BJ (cell line): ENCODE results near the gene RBM39. TPM values are rescaled to one million over a fixed set of nuclear protein-coding genes. Genes with fewer than 3 reads are reported as not detected.

Experiments used
- CTCF ChIA-PET: fragments of 350-600 bp; formaldehyde crosslinking; extraction: SDS; loops from one replicate; lab custom pipeline; 2021; ENCODE audit warnings: antibody characterized with exemption, inconsistent platforms; lab: Yijun Ruan, JAX
- POLR2A ChIA-PET: fragments of 300-600 bp; sonication (Branson Sonifier 250); formaldehyde crosslinking; extraction: SDS; loops from one replicate; lab custom pipeline; 2021; ENCODE audit warnings: antibody characterized with exemption; lab: Charles Lee
- DNase-seq: peaks from one replicate; pipeline ENCODE4 v3.0.0-alpha.2; 2011; ENCODE audit warnings: low read depth
- H3K27me3 ChIP-seq: 2 replicates; pipeline ENCODE4 v1.6.0; 2011; ENCODE audit warnings: low read length; ENCODE audit not compliant: control insufficient read depth, insufficient read depth
- H3K36me3 ChIP-seq: 2 replicates; pipeline ENCODE4 v1.5.1; 2011; ENCODE audit warnings: low read length; ENCODE audit not compliant: control insufficient read depth, insufficient read depth
- H3K4me3 ChIP-seq: 2 replicates; pipeline ENCODE4 v1.5.1; 2011; ENCODE audit warnings: low read depth, mild to moderate bottlenecking, control low read depth, low read length
- polyA plus RNA-seq: library from polyadenylated mRNA; depleted of rRNA; stranded (reverse); fragments of >200 nt; gene quantifications from 2 replicates; pipeline ENCODE4 v1.2.3, GENCODE V29; 2011
- TF ChIP-seq, protein P1 (sequence below): IDR thresholded peaks from 2 replicates; pipeline ENCODE4 v1.5.1; 2011; ENCODE audit warnings: low read depth, mild to moderate bottlenecking, control low read depth, inconsistent platforms, low read length, moderate library complexity; ENCODE audit not compliant: insufficient read depth

Gene RBM39
- polyA plus RNA-seq, 1 experiment, result 63.5 TPM

DNA sequence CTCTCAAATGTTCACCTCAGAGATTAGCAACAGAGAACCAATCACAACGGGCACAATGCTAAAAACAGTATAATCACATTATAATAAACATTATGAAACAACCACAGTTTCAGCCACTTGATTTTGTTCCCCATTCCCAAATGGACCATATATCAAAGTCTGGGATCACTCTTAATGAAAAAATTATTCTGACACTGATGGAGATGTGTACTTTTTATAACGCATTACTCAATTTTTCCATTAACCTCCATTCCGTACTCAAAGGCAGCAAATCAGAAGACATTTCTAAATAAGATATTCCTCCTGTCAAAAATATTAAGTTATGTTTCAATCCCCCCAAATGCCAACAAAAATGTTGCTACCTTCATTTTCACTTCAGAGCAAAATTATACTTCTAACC lies 80.2 kb downstream of the RBM39 start:
- ChIA-PET CTCF (no interaction called here), POLR2A (interaction anchor here (0.6 kb wide), 1 partner anchor 17 kb away, joined by 3 read pairs; no protein-coding TSS in a partner anchor)
- no peak overlapping the region for H3K4me3 ChIP-seq

DNA sequence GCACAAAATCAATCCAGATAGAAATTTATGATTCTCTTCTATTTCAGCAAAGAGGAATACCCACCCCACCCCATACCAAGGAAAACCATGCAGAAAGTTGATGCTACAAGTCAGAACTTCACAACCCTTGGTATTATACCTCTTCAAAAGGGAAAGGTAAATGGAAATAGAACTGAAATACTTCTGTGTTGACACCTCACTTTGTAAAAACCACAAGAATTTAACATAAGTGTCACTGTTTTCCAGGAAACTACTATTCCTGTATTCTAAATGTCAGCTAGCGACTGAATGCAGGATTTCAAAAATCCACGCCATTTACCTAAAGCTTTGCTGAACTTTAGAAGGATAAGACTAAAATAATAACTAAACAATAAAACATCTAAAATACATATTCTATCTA lies 81.0 kb downstream of the RBM39 start:
- Histone ChIP-seq H3K36me3 (no peaks in the 10 kb centered on the region), H3K4me3 (no peak overlapping the region), H3K27me3 (no peaks in the 10 kb centered on the region)
- TF ChIP-seq, protein P1, sequence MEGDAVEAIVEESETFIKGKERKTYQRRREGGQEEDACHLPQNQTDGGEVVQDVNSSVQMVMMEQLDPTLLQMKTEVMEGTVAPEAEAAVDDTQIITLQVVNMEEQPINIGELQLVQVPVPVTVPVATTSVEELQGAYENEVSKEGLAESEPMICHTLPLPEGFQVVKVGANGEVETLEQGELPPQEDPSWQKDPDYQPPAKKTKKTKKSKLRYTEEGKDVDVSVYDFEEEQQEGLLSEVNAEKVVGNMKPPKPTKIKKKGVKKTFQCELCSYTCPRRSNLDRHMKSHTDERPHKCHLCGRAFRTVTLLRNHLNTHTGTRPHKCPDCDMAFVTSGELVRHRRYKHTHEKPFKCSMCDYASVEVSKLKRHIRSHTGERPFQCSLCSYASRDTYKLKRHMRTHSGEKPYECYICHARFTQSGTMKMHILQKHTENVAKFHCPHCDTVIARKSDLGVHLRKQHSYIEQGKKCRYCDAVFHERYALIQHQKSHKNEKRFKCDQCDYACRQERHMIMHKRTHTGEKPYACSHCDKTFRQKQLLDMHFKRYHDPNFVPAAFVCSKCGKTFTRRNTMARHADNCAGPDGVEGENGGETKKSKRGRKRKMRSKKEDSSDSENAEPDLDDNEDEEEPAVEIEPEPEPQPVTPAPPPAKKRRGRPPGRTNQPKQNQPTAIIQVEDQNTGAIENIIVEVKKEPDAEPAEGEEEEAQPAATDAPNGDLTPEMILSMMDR, result no peak
- CTCF ChIA-PET, result interaction anchor here (0.6 to 1.9 kb wide), 2 partner anchors 42 to 138 kb away, joined by 3 to 8 read pairs; no protein-coding TSS in a partner anchor
- DNase-seq, result no peak
- POLR2A ChIA-PET, result interaction anchor here (0.6 kb wide), 1 partner anchor 16 kb away, joined by 3 read pairs; no protein-coding TSS in a partner anchor

More for the DNA sequence above, 80.2 kb downstream of the RBM39 start:
- no peak for DNase-seq
- TF ChIP-seq, protein P1, result no peak
- Histone ChIP-seq H3K27me3 (no peaks in the 10 kb centered on the region), H3K36me3 (no peaks in the 10 kb centered on the region)

DNA sequence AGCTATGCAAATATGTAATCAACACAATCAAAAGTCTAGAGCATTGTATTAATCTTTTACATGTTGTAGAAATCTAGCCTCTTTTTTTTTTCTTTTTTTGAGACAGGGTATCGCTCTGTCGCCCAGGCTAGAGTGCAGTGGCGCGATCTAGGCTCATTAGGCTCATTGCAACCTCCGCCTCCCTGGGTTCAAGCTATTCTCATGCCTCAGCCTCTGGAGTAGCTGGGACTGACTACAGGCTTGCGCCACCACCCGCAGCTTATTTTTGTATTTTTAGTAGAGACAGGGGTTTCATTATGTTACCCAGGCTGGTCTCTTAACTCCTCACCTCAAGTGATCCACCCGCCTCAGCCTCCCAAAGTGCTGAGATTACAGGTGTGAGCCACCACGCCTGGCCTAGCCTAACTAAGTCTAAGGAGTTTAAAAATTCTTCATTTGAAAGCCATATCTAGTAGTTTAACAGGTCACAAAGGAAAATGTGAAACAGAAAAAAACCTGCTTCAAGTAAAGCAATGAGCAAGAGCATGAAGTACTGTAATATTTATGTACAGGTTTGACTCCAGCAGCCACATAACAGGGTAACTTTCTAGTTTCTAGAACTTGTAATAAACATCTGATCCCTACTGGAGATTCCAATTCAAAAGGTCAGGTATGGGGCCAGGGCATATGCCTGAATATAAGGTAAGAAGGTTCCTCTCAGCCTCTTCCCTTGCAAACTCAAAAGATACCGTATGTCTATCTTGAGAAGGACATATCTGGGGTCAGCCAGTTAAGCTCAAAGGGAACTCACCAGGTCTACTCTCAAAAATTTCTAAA lies 81.7 kb downstream of the RBM39 start:
- POLR2A ChIA-PET, result interaction anchor here (0.7 kb wide), 1 partner anchor 18 kb away, joined by 3 read pairs; no protein-coding TSS in a partner anchor
- TF ChIP-seq, protein P1, result no peak

DNA sequence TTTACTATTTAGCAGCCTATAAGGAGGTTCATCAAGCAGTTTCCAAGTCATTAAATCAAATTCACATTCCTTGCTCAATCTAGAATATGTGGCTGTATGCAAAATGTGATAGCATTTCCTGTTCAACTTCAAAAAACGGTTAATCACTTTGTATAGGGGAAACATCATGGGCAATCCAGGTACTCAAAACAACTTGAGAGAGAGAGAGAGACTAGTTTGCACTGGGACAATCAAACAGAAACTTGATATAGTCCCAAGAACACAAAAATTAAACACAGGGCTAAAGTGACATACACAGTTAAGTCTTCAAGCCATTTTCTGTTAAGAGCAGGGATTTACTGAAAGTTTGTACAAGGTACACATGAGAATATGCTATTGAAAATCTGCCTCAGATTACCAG lies 84.8 kb downstream of the RBM39 start:
- POLR2A ChIA-PET, result no interaction called here

More for the DNA sequence above, 81.7 kb downstream of the RBM39 start:
- Histone ChIP-seq H3K27me3 (no peaks in the 10 kb centered on the region), H3K36me3 (no peaks in the 10 kb centered on the region), H3K4me3 (no peak overlapping the region)
- CTCF ChIA-PET, result interaction anchor here (0.6 to 1.9 kb wide), 2 partner anchors 41 to 139 kb away, joined by 3 to 8 read pairs; no protein-coding TSS in a partner anchor
- no peak for DNase-seq

More for the DNA sequence above, 84.8 kb downstream of the RBM39 start:
- CTCF ChIA-PET, result interaction anchor here (1.4 kb wide), 1 partner anchor 9 kb away, joined by 3 read pairs; no protein-coding TSS in a partner anchor
- H3K27me3 ChIP-seq, result no peaks in the 10 kb centered on the region
- TF ChIP-seq, protein P1, result no peak
- H3K4me3 ChIP-seq, result no peak overlapping the region
- peaks cover 5% of the 10 kb centered on the region for H3K36me3 ChIP-seq
- DNase-seq, result no peak
